ENCODE results near the gene BCL3.
"Not testable (repeated sequence)": the region's sequence is repeated elsewhere in the genome, so short reads cannot be mapped to it uniquely, and the experiment has no call there.

BCL3 gene

DNA sequence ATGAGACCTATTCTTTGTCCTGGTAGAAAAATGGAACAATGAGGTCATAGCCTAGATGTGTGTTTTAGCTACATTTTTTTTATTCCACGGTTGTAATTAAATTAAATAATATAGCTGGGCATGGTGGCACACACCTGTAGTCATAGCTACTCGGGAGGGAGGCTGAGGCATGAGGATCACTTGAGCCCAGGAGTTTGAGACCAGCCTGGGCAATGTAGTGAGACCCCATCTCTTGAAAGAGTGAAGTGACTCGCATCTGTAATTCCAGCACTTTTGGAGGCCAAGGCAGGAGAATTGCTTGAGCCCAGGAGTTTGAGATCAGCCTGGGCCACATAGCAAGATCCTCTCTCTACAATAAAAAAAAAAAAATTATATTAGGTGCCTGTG lies 17.4 kb downstream of the BCL3 start:
- H3K27ac ChIP-seq, result no peak overlapping the region
- no peak for TF ChIP-seq ZFX (IDR thresholded peaks at IDR 0.05)
- TF ChIP-seq, protein P1, sequence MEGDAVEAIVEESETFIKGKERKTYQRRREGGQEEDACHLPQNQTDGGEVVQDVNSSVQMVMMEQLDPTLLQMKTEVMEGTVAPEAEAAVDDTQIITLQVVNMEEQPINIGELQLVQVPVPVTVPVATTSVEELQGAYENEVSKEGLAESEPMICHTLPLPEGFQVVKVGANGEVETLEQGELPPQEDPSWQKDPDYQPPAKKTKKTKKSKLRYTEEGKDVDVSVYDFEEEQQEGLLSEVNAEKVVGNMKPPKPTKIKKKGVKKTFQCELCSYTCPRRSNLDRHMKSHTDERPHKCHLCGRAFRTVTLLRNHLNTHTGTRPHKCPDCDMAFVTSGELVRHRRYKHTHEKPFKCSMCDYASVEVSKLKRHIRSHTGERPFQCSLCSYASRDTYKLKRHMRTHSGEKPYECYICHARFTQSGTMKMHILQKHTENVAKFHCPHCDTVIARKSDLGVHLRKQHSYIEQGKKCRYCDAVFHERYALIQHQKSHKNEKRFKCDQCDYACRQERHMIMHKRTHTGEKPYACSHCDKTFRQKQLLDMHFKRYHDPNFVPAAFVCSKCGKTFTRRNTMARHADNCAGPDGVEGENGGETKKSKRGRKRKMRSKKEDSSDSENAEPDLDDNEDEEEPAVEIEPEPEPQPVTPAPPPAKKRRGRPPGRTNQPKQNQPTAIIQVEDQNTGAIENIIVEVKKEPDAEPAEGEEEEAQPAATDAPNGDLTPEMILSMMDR (conservative IDR thresholded peaks at IDR 0.05), result no peak

DNA sequence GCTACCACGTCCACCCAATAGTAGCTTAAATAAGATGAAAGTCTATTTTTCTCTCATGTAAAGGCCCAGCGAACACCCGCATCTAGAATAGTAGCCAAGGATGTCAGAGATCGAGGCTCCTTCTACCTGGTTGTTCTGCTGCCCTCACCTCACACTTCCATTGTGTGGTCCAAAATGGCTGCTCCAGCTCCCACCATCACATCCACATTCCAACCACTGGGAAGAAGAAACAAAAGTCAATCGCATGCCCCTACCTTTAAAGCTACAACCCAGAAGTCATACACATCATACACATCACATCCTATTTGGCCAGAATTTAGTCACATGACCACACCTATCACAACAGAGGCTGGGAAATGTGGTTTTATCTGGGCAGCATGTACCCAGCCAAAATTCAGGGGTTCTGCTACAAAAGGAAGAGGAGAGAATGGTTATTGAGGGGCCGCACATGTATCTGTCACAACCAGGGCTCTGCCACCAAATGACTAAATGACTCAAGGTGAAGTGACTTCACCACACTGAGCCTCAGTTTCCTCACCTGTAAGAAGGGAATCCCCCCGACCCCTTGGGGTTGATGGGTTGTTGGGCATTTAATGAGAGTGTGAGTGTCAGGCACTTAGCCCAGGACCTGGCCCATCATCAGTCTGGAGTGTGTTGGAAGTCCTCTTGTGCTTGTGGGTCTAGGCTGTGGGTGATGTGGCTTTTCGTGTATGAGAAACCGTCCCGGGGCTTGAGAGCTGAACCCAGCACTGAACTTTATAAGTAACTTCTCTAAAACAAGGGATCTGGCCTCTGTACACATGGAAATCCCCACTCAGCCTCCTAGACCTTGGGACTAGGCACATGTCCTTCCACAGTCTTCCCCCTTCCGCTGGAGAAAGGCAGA lies 19.0 kb downstream of the BCL3 start:
- no peak for TF ChIP-seq ZFX (IDR thresholded peaks at IDR 0.05)
- TF ChIP-seq, protein P1 (conservative IDR thresholded peaks at IDR 0.05), result no peak
- H3K27ac ChIP-seq, result no peak overlapping the region

DNA sequence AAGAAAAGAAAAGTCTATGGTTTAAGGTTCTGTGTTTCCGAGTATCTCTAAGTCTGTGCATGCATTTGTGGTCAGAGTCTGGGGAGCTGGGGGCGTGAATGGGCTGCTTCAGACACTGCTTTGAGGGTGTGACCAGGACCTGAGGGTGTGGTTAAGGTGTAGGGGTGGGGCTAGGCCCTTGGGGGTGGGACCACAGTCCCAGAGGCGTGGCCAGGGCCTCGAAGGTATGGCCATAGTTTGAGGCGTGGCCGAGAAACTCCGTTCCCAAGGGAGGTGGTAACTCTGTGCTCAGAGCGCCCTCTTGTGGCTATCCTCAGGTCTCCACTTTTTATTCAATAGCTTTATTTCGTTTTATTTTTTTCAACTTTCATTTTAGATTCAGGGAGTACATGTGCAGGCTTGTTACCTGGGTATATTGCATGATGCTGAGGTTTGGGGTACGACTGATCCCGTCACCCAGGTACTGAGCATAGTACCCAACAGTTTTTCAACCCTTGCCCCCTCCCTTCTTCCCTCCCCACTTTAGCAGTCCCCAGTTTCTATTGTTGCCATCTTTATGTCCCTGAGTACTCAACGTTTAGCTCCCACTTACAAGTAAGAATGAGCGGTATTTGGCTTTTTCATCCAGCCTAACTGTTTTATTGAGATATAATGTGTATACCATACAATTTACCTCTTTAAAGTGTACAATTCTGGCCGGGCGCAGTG lies 22.2 kb downstream of the BCL3 start:
- TF ChIP-seq, protein P1 (conservative IDR thresholded peaks at IDR 0.05), result peak; percentile 67
- TF ChIP-seq ZFX (IDR thresholded peaks at IDR 0.05), result no peak
- H3K27ac ChIP-seq, result no peak overlapping the region

DNA sequence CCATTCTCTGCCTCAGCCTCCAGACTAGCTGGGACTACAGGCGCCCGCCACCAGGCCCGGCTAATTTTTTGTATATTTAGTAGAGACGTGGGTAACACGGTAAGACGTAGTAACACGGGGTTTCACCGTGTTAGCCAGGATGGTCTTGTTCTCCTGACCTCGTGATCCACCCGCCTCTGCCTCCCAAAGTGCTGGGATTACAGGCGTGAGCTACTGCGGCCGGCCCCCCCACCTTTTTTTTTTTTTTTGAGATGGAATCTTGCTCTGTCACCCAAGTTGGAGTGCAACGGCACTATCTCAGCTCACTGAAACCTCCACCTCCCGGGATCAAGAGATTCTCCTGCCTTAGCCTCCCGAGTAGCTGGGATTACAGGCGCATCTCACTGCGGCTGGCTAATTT lies 23.6 kb downstream of the BCL3 start:
- not testable (repeated sequence) for H3K27ac ChIP-seq

DNA sequence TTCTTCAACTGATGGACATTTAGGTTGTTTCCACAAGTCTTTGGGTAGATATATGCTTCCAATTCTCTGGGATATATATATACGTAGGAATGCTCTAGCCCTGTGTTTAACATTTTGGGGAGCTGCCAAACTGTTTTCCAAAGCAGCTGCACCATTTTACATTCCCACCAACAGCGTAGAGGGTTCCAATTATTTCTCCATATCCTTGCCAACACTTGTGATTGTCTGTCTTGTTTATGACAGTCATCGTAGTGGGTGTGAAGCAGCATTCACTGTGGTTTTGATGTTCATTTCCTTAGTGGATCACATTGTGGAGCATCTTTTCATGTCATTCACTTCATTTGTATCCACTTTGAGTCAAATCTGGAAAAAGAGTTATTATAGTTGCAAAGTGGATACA lies 24.5 kb downstream of the BCL3 start:
- no peak overlapping the region for H3K27ac ChIP-seq
- TF ChIP-seq, protein P1 (conservative IDR thresholded peaks at IDR 0.05), result no peak
- no peak for TF ChIP-seq ZFX (IDR thresholded peaks at IDR 0.05)

DNA sequence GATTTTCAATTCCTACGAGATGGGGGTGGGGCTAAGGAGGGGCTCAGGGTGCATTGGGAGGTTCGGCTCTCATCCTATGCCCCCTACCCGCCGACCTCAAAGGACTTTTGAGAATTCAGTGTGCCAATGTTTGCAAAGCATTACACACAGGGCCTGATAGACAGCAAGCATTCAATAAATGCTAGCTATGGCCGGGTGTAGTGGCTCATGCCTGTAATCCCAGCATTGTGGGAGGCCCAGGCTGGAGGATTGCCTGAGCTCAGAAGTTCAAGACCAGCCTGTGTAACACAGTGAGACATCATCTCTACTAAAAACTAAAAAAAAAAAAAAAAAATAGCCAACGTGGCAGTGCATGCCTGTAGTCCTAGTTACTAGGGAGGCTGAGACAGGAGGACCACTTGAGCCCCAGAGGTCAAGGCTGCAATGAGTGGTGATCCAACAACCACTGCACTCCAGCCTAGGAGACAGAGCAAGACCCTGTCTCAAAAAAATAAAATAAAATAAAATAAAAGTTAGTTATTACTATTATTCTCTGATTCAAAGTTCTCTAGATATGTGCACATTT lies 27.2 kb downstream of the BCL3 start:
- TF ChIP-seq ZFX (IDR thresholded peaks at IDR 0.05), result no peak
- TF ChIP-seq, protein P1 (conservative IDR thresholded peaks at IDR 0.05), result no peak
- H3K27ac ChIP-seq, result no peak overlapping the region

DNA sequence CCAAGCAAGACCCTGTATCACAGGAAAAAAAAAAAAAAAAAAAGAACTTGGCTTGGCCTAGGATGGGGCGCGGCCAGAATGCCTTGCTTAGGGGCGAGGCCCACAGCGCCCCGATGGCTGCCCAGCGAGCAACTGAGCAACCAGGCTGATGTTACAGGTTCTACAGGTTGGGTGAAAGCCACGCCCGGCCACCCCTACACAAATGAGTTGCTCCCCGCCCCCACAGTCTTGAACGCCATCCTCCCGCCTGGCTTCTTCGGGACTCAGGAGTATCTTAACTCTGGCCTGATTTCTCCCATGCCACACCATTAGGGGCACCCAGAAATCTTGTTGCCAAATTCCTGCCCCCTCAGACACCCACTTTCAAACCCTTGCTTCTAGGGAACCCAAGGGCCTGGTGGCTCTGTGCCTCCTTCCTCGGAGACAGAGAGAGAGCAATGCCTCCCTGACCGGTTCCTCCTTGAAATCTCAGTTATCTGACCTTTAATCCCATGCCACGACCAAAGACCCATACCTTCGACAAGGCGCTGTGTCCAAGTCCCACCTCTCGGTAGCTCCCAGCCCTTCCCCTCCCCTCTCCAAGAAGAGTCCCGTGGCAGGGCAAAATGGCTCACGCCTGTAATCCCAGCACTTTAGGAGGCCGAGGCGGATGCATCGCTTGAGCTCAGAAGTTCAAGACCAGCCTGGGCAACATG lies 28.0 kb downstream of the BCL3 start:
- no peak overlapping the region for H3K27ac ChIP-seq
- no peak for TF ChIP-seq ZFX (IDR thresholded peaks at IDR 0.05)
- TF ChIP-seq, protein P1 (conservative IDR thresholded peaks at IDR 0.05), result no peak

All from C4-2B (cell line).